GM04504 (cell line): ENCODE results near the gene OSGEPL1.
"Not testable (repeated sequence)": the region's sequence is repeated elsewhere in the genome, so short reads cannot be mapped to it uniquely, and the experiment has no call there.

Experiments
- DNase-seq: peaks from one replicate; pipeline ENCODE4 v3.0.0-alpha.2; 2012; ENCODE audit warnings: low read depth

Gene OSGEPL1

DNA sequence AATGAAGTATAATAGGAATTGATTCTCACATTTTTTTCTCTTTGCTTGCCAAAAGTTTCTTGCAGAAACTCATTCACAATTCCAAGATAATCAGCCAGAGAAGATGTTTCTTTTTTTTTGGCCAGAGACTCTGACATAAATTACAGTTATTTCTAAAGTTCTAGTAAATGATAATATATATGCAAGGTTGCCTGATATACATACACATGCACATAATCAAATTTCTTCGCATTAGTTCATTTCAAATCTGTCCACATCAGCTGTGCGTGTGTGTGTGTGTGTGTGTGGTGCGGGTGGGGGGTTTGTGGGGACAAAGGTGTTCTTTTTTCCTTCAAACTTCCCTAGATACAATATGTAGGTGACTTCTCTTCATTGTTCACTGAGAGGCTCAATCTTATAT is 33.2 kb downstream of the OSGEPL1 start:
- DNase-seq, result no peak

DNA sequence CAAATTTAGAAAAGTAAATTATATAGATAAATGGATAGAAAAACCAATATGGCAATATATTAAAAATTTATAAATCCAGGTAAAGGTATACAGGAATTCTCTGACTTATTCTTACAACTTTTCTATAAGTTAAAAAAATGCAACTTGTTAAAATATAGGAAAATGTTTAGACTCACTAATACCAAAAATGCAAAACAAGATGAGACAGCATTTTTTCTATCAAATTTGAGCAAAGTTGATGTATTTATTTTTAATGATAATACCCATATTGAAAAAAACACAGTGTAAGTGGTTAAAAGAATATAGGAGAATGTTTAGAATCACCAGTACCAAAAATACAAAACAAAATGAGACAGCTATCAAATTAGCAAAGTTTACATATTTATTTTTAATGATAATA is 35.7 kb downstream of the OSGEPL1 start:
- DNase-seq, result no peak

DNA sequence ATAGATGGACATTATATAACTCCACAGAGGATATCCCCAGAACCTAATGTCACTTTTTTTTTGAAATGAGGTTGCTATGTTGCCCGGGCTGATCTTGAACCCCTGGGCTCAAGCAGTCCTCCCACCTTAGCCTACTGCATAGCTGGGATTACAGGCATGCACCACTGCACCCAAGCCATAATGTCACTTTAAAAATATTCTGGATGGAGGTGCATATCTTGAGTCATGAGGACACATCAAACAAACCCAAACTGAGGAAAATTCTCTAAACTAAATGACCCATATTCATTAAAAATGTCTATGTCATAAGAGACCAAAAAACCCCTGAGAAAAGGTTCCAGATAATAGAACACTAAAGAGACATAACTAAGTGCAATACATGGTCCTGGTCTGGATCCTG is 36.3 kb downstream of the OSGEPL1 start:
- DNase-seq, result no peak

DNA sequence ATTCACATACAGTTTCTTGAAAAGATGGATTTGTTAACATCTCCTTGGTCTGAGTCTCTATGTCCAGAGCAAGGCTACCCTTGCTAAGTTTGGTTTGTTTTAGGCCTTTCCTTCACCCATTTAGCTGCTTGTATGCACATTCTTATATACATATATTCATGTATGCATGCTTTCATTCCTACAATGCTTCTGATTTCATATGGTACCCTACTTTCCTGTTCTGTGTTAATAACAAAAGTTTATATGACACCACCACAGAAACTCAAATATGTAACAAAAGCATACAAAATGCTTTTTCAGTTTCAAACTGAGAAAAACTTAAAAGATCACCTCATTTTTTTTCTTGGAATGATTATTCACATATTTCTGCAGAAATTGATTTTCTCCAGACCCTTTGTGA is 39.4 kb downstream of the OSGEPL1 start:
- DNase-seq, result no peak

DNA sequence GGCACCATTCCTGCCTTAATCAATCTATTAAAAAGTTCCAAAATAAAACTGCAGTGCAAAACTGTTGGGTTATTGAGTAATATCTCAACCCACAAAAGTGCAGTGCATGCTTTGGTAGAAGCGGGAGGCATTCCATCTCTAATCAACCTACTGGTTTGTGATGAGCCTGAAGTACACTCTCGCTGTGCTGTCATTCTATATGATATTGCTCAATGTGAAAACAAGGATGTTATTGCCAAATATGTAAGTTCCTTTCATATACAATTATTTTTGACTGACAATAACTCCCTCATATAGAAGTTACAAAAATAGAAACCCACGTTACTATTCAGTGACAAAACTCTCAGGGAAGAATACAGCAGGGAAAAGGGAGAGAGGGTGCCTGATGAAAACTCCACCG is 43.0 kb downstream of the OSGEPL1 start:
- no peak for DNase-seq

DNA sequence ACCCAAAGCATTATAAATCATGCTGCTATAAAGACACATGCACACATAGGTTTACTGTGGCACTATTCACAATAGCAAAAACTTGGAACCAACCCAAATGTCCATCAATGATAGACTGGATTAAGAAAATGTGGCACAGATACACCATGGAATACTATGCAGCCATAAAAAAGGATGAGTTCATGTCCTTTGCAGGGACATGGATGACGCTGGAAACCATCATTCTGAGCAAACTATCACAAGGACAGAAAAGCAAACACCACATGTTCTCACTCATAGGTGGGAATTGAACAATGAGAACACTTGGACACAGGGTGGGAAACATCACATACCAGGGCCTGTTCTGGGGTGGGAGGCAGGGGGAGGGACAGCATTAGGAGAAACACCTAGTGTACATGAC is 45.0 kb downstream of the OSGEPL1 start:
- not testable (repeated sequence) for DNase-seq

DNA sequence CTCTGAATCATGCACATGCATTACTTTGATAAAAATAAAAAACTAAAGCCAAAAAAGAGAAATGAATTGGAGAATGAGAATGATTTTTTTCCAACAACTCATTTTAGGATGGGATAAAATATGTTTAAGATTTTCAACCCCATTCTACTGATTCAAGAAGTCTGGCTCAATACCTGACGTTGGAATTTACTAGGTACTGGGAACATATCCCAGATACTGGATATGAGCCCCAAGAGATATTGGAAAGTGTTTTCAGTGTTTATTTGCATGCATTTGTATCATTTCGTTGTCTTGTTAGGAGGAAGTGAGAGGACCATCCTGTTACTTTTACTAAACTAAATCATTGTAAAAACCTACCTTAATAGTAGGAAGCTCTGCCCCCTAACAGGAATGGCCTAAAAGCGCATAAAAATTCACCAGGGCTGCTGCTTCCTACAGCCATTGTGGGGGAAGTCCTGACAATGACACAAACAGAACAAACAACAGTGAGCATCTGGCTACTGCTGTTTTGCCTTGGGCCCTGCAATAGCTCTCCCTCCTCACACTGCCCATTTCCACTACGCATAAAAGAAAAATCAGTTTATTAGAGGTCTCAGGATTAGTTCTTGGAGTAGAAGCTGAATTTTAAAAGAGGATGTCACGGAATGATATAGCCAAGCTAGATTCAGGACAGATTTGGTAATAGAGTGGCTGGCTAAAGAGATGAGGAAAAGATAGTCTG is 52.9 kb downstream of the OSGEPL1 start:
- no peak for DNase-seq

DNA sequence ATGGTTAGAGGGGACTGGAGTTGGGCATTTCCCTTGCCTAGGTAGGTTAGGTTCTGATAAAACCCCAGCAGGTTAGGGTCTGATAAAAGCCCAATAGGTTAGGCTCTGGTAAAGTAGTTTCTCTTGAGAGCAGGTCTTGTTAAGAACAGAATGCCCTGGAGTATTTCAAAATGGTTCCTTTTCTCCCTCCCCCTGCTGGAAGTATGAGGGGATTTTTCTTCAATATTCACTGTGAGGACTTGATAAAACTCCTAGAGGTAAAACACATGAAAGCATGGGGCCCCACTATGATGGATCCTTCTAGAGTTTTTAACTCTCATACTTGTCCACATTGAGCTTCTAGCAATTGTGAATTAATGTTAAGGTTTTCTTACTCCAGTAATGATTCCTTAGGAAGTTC is 60.5 kb downstream of the OSGEPL1 start:
- no peak for DNase-seq

DNA sequence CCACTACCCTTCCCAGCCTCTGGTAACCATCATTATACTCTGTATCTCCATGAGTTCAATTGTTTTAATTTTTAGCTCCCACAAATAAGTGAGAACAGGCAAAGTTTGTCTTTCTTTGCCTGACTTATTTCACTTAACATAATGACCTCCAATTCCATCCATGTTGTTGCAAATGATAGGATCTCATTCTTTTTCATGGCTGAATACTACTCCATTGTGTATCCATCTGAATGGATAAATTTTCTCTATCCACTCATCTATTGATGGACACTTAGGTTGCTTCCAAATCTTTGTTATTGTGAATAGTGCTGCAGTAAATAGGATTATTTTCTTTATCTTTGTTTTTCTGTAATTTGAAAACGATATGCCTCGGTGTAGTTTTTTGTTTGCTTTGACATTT is 61.9 kb downstream of the OSGEPL1 start:
- no peak for DNase-seq

DNA sequence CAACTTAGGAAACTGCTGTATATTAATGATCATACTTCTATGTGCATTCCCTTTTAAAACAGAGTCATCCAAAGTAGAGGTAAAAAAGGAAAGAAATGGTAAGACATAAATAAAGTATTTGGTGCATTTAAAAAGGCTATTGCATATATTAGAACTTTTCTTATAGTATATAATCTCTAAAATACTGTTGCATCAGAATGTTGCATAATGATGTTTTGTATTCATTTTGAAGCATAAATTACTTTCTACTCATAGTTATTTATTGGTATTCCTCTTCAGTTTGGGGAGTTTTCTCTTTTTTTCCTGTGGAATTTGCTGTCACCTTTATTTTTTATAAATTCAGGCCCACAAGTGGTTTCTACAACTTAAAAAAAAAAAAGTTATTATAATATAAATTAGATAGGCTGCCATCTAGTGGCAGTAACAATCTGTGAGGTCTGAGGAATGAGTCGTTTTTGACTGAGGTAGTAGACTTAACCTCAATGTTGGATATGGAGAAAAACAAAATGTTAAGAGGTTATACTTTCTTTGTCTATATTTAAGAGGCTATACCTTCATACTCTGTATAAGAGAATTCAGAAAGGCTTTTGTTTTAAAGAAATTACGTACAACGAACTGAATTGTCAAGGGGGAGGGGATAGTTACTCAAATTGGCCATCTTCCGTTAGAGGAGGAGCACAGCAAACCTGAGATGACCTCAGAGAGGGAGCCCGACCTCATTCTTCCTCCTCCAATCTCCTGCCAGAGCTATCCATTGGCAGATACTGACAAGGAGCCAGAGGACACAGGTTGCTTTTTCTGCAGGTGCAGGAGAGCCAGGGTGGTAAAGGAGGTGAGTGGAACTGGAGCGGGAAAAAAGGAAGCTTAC is 64.3 kb downstream of the OSGEPL1 start:
- DNase-seq, result no peak
